Measurements from ENCODE around the gene PCMTD2. TPM values are rescaled to one million over a fixed set of nuclear protein-coding genes. Genes with fewer than 3 reads are reported as not detected.

Gene PCMTD2
- polyA plus RNA-seq, 3 donors = 26.5 to 49.1 (median 27.6) TPM

DNA sequence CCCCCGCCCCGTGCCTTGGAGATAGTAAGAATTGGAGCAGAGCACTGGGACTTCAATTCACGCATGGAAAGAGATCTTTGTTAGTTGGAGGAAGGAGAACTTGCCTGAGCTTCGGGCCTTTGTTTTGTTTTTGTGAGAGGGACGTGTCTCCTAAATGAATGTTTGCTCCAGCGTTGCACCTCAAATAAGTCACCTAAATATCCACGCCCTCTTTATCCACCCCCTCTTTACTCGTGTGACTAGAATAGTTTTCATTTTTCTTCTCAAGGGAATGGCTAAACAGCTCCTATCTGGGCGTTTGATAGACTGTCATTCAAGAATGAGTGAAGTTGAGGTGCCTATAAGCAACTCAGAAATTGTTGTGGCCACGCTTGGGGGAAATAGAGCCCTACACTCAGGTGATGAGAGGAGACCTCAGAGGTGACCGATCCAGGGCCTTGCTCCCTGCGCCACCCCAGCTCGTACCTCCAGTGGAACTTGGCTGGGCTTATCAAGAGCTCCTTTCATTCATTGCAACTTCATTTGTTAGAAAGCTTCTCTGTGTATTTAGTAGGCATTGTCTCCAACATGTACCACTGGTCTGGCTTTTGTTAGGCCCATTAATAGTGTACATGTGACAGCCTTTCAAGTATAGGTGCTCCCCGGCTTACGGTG lies 861 bp downstream of the PCMTD2 start:
- Histone ChIP-seq H3K4me3 (replicated peaks in 1 of 3; ENCODE audit: low read depth in 2 of 3, low read length in 3 of 3) (peak overlapping the region; percentile 44 to 84 (median 82)), H3K27ac (ENCODE audit: low read depth in 1 of 2, low read length in 2 of 2) (peak overlapping the region in 1 of 2 donors; percentile 74), H3K4me1 (ENCODE audit: control insufficient read depth in 1 of 2, insufficient read depth in 2 of 2, low read length in 2 of 2) (peaks cover 18 to 29% of the 10 kb centered on the region in 2 donors), H3K79me2 (ENCODE audit: insufficient read depth, low read length) (peaks cover 43% of the 10 kb centered on the region), H3K9ac (ENCODE audit: insufficient read depth, low read length, poor library complexity, severe bottlenecking) (peak overlapping the region; percentile 80), H2AFZ (ENCODE audit: insufficient read depth, low read depth, low read length, poor library complexity, severe bottlenecking) (peak overlapping the region; percentile 87), H3K36me3 (replicated peaks in 1 of 2; ENCODE audit: control insufficient read depth in 1 of 2, insufficient read depth in 2 of 2, low read length in 2 of 2) (peaks cover 10 to 14% of the 10 kb centered on the region in 2 donors), H4K20me1 (ENCODE audit: insufficient read depth, low read length) (peaks cover 18% of the 10 kb centered on the region), H3K27me3 (ENCODE audit: control insufficient read depth in 2 of 2, insufficient read depth in 2 of 2, low read length in 2 of 2) (no peaks in the 10 kb centered on the region), H3K4me2 (replicated peaks; ENCODE audit: extremely low read depth, low read length, poor library complexity, severe bottlenecking) (peak overlapping the region; percentile 94), H3K9me3 (replicated peaks in 1 of 2; ENCODE audit: control insufficient read depth in 1 of 2, insufficient read depth in 1 of 2, low read length in 2 of 2) (no peaks in the 10 kb centered on the region)
- Mint-ChIP-seq H3K27ac (peak overlapping the region; percentile 20 to 90 (median 81)), H3K27me3 (ENCODE audit: low read depth in 3 of 3) (peaks cover 0 to 7% (median 1%) of the 10 kb centered on the region in 3 donors), H3K9me3 (no peaks in the 10 kb centered on the region), H3K36me3 (peaks cover 16 to 19% of the 10 kb centered on the region in 2 donors), H3K4me1 (peaks cover 36% of the 10 kb centered on the region), H3K4me3 (peak overlapping the region; percentile 93 to 95)
- intact Hi-C loops (cut with micrococcal nuclease) = no loop called here
- TF ChIP-seq, protein P1, sequence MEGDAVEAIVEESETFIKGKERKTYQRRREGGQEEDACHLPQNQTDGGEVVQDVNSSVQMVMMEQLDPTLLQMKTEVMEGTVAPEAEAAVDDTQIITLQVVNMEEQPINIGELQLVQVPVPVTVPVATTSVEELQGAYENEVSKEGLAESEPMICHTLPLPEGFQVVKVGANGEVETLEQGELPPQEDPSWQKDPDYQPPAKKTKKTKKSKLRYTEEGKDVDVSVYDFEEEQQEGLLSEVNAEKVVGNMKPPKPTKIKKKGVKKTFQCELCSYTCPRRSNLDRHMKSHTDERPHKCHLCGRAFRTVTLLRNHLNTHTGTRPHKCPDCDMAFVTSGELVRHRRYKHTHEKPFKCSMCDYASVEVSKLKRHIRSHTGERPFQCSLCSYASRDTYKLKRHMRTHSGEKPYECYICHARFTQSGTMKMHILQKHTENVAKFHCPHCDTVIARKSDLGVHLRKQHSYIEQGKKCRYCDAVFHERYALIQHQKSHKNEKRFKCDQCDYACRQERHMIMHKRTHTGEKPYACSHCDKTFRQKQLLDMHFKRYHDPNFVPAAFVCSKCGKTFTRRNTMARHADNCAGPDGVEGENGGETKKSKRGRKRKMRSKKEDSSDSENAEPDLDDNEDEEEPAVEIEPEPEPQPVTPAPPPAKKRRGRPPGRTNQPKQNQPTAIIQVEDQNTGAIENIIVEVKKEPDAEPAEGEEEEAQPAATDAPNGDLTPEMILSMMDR (IDR thresholded peaks at IDR 0.05) = no peak
- 54% methylated on average over 8 of the region's 15 CpGs for WGBS (ENCODE audit: insufficient coverage)
- DNase-seq = peak in 1 of 3 donors; percentile 2

- H3K36me3 Mint-ChIP-seq = peaks cover 20% of the 10 kb centered on the region in 2 donors
- intact Hi-C loops (cut with micrococcal nuclease) = no loop called here
- TF ChIP-seq, protein P1 (IDR thresholded peaks at IDR 0.05) = no peak
- no peak overlapping the region for H3K27ac ChIP-seq (ENCODE audit: low read depth in 1 of 2, low read length in 2 of 2)
- no peak overlapping the region for H3K27ac Mint-ChIP-seq
- H3K9me3 Mint-ChIP-seq = no peaks in the 10 kb centered on the region
- no peak for DNase-seq
- peaks cover 10 to 22% of the 10 kb centered on the region in 2 donors for H3K36me3 ChIP-seq (replicated peaks in 1 of 2; ENCODE audit: control insufficient read depth in 1 of 2, insufficient read depth in 2 of 2, low read length in 2 of 2)
- H4K20me1 ChIP-seq (ENCODE audit: insufficient read depth, low read length) = peaks cover 22% of the 10 kb centered on the region
- peaks cover 43% of the 10 kb centered on the region for H3K79me2 ChIP-seq (ENCODE audit: insufficient read depth, low read length)
- no peaks in the 10 kb centered on the region for H3K27me3 ChIP-seq (ENCODE audit: control insufficient read depth in 2 of 2, insufficient read depth in 2 of 2, low read length in 2 of 2)
- peaks cover 0 to 3% (median 1%) of the 10 kb centered on the region in 3 donors for H3K27me3 Mint-ChIP-seq (ENCODE audit: low read depth in 3 of 3)
- H3K4me1 Mint-ChIP-seq = peaks cover 36% of the 10 kb centered on the region
- no peak overlapping the region for H2AFZ ChIP-seq (ENCODE audit: insufficient read depth, low read depth, low read length, poor library complexity, severe bottlenecking)
- H3K4me1 ChIP-seq (ENCODE audit: control insufficient read depth in 1 of 2, insufficient read depth in 2 of 2, low read length in 2 of 2) = peaks cover 18 to 29% of the 10 kb centered on the region in 2 donors
- 100% methylated on average over 9 of the region's 13 CpGs for WGBS (ENCODE audit: insufficient coverage)
- H3K4me2 ChIP-seq (replicated peaks; ENCODE audit: extremely low read depth, low read length, poor library complexity, severe bottlenecking) = peak overlapping the region; percentile 94
- H3K4me3 Mint-ChIP-seq = no peak overlapping the region
- H3K9me3 ChIP-seq (replicated peaks in 1 of 2; ENCODE audit: control insufficient read depth in 1 of 2, insufficient read depth in 1 of 2, low read length in 2 of 2) = no peaks in the 10 kb centered on the region
- no peak overlapping the region for H3K9ac ChIP-seq (ENCODE audit: insufficient read depth, low read length, poor library complexity, severe bottlenecking)
- no peak overlapping the region for H3K4me3 ChIP-seq (replicated peaks in 1 of 3; ENCODE audit: low read depth in 2 of 3, low read length in 3 of 3)
Measured at GRCh38 chr20:64257107-64257757, 1.7 kb downstream of the PCMTD2 start.
